Stimulated activated CD4-positive, alpha-beta T cell treated with anti-CD3 and anti-CD28 coated beads, Interleukin-15, amount 100 ng/mL, for 24 hours (primary cell): Measurements from ENCODE around the gene CTU1.

ENCODE experiments used
- DNase-seq: peaks from one replicate; pipeline ENCODE4 v3.0.0-alpha.2; 2020

Gene CTU1

GRCh38 chr19:51131780-51132680, 23.8 kb upstream of the CTU1 start:
- peak; percentile 43 for DNase-seq

DNA sequence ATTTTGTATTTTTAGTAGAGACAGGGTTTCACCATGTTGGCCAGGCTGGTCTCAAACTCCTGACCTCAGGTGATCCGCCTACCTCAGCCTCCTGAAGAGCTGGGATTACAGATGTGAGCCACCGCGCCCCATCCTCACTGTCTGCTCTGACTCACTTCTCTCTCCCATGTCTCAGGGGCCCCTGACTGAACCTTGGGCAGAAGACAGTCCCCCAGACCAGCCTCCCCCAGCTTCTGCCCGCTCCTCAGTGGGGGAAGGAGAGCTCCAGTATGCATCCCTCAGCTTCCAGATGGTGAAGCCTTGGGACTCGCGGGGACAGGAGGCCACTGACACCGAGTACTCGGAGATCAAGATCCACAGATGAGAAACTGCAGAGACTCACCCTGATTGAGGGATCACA, 21.5 kb upstream of the CTU1 start:
- no peak for DNase-seq

GRCh38 chr19:51128227-51128626, 20.0 kb upstream of the CTU1 start:
- no peak for DNase-seq

GRCh38 chr19:51127755-51128154, 19.5 kb upstream of the CTU1 start:
- no peak for DNase-seq

GRCh38 chr19:51127032-51127431, 18.8 kb upstream of the CTU1 start:
- no peak for DNase-seq

- DNase-seq = no peak
Observed at GRCh38 chr19:51125421-51126075, 17.3 kb upstream of the CTU1 start.

DNA sequence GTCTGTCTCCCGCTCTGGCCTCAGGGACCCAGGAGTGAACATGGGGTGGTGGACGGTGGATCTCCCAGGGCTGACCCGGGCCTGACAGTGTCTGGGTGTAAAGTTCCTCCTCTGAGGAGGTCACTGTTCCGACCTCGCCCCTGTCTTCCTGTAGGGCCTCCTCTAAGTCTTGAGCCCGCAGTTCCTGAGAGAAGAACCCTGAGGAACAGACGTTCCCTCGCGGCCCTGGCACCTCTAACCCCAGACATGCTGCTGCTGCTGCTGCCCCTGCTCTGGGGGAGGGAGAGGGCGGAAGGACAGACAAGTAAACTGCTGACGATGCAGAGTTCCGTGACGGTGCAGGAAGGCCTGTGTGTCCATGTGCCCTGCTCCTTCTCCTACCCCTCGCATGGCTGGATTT, 16.5 kb upstream of the CTU1 start, which contains the start of gene SIGLEC9:
SIGLEC9 (plus strand) TSS at position 178 of the 400 bp plus-strand sequence; CDS start at position 247, 69 bp downstream.
- DNase-seq = no peak

DNA sequence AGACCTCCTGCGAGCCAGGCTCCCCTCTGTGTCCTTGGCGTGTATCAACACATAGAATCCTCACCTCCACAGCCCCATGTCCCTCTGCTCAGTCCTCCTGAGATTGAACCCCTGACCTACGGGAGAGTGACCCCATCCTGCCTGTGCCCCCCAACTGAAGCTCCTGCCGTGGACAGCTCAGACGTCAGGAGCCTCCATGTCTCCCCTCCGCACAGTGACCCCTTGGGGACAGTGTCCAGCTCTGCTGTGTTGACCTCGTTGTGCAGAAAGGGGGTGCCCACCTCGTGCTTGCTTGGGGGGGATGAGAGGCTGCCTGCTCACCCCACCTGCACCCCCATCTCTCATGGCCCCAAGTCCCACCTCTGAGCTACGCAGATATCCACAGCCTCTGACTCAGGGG, 16.0 kb upstream of the CTU1 start:
- DNase-seq = no peak

- no peak for DNase-seq
Observed at GRCh38 chr19:51123802-51124201, 15.6 kb upstream of the CTU1 start.

DNA sequence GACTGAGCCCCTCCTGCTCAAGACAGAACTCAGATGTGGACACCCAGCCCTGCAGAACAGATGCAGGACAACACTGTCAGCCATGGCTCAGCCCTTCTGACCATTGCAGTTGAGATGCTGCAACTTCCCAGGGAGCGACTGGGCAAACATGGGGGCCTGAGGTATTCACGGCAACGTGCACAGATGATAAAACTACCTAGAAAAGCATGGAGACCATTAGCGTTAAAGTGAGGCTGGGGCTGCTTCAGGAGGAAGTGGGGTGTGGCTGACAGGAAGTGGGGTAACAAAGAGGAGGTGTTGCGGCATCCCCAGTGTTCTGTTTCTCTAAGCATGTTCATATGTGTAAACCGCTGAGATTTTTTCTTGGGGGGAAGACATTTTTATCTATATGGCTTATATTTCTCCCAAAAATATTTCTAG, 15.2 kb upstream of the CTU1 start:
- peak; percentile 44 for DNase-seq

DNA sequence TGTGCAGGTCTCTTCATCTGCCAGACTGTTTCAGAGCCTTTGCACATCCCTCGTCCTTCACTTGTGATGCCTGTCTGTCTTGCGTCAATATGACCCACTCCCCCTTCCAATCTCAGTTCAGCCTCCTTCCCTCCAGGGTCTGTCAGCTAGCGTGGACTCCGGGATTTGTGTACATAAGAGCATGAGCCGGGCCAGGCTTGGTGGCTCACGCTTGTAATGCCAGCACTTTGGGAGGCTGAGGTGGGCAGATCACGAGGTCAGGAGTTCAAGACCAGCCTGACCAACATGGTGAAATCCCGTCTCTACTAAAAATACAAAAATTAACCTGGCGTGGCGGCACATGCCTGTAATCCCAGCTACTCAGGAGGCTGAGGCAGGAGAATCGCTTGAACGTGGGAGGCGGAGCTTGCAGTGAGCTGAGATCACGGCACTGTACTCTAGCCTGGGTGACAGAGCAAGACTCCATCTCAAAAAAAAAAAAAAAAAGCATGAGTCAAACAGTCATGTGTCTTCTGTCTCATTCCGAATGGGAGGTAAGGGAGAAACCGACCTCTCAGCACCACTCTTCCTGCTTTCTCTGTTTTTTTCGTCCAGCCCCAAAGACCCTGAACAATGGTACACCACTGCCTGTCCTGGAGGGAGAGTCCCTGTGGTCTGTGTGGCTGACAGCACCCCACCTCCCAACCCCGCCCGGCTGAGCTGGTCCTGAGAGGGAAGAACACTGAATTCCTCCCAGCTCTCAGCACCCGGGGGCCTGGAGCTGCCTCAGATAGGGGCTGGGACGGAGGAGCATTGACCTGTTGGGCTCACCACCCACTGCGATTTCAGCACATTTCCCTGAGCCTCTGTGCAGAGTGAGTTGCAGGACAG, 14.1 kb upstream of the CTU1 start:
- DNase-seq = no peak

DNA sequence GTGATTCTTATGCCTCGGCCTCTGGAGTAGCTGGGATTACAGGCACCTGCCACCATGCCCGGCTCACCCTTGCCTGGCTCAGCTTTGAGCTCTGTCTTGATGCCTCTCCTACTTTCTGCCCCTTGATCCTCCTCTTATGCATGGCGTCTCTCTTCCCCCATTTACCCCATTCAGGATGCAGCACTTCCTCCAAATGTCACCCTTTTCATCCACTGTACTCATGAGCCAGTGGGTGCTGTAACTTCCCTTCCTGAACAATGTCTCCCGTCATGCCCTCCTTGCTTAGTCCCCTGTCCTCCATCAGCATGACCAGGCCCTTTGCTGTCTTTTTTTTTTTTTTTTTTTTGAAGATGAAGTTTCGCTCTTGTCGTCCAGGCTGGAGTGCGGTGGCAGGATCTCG, 13.0 kb upstream of the CTU1 start:
- DNase-seq = no peak

DNA sequence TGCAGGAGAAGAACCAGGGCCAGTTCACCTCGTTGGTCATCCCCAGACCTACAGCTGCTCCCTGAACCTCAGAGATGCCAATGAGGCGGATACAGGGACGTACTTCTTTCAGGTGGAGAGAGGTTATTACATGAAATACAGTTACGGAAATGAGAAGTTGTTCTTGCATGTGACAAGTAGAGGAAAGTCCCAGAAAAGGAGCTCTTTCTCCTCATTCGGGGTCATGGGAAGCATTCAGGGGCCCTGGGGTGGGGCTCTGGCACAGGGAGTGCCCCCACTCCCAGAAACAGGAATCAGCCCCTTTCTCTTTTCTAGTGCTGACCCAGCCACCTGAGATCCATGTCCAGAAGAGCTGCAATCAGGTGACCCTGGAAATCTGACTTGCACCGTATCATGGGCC, 12.0 kb upstream of the CTU1 start:
- DNase-seq = no peak

GRCh38 chr19:51119611-51120010, 11.4 kb upstream of the CTU1 start:
- no peak for DNase-seq

- no peak for DNase-seq
Observed at GRCh38 chr19:51119101-51119500, 10.9 kb upstream of the CTU1 start.

DNA sequence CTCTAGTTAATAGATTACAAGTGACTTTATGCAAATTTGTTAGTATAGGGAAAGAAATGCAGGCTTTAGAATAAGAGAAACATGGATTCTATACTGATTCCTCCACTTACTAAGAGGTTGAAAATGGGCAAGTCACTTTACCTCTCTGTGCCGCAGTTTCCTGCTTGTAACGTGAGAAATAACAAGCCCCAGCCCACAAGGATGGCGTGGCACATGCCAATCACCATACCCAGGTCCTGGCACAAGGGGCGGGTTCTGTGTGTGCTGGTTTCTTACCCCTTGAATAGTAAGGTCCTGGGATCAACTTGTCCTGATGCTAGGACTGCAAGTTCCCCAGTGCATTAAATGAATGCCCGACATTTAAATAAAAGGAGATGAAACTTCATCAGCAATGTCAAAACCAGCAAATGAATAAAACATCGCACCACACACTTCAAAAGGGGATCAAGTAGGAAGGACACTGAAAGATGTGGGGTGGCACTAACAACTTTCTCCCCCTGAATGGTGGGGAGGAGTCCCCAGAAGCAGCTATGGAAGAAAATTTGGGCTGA, 8.6 kb upstream of the CTU1 start:
- DNase-seq = no peak

GRCh38 chr19:51114087-51114729, 6.0 kb upstream of the CTU1 start:
- no peak for DNase-seq

DNA sequence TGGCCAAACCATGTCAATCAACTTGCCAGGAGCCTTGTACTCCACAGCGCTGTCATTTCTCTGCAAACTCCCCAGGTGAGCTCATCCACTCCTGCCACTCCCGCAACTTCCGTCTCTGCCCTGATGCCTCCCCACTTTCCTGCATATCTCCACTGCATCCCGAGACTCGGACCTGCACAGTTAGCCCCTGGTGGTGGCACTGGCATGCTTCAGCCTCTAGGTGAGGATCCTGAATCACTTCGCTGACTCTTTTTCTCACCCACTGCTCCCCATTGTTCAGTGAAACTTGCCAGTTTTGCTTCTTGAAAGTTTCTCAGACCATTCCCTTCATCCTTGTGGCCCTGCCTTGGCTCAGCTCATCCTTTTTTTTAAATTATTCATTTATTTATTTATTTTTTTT, 3.4 kb upstream of the CTU1 start:
- DNase-seq = no peak

- no peak for DNase-seq
Observed at GRCh38 chr19:51110666-51110971, 2.4 kb upstream of the CTU1 start.

GRCh38 chr19:51108805-51109146, 567 bp upstream of the CTU1 start:
- DNase-seq = no peak

- no peak for DNase-seq
Observed at GRCh38 chr19:51107406-51108065, 673 bp downstream of the CTU1 start.

GRCh38 chr19:51103926-51104341, 4.3 kb downstream of the CTU1 start:
- no peak for DNase-seq
